IPS-18c (cell line): ENCODE measurements around the gene ARHGAP21.
"Not testable (repeated sequence)": the region's sequence is repeated elsewhere in the genome, so short reads cannot be mapped to it uniquely, and the experiment has no call there.

Source experiments
- H3K4me3 ChIP-seq: 2 replicates; pipeline ENCODE4 v1.7.0; 2013; ENCODE audit warnings: low read depth, mild to moderate bottlenecking, low read length, moderate library complexity; ENCODE audit not compliant: insufficient read depth
- H3K9me3 ChIP-seq: one replicate; pipeline ENCODE4 v1.6.1; 2013; ENCODE audit warnings: mild to moderate bottlenecking, low read length, moderate library complexity; ENCODE audit not compliant: control insufficient read depth, insufficient read depth

Gene ARHGAP21

GRCh38 chr10:24661376-24661775, 62.3 kb downstream of the ARHGAP21 start:
- Histone ChIP-seq H3K4me3 (no peak overlapping the region), H3K9me3 (no peaks in the 10 kb centered on the region)

- H3K9me3 ChIP-seq, H3K4me3 ChIP-seq: not testable (repeated sequence)
Measured at GRCh38 chr10:24658319-24658718, 65.4 kb downstream of the ARHGAP21 start.

- H3K4me3 ChIP-seq, H3K9me3 ChIP-seq: not testable (repeated sequence)
Measured at GRCh38 chr10:24656326-24656725, 67.4 kb downstream of the ARHGAP21 start.

- Histone ChIP-seq H3K9me3 (no peaks in the 10 kb centered on the region), H3K4me3 (no peak overlapping the region)
Measured at GRCh38 chr10:24652381-24652957, 71.2 kb downstream of the ARHGAP21 start.

GRCh38 chr10:24651923-24652322, 71.8 kb downstream of the ARHGAP21 start:
- H3K9me3 ChIP-seq: no peaks in the 10 kb centered on the region
- no peak overlapping the region for H3K4me3 ChIP-seq

- Histone ChIP-seq H3K9me3 (no peaks in the 10 kb centered on the region), H3K4me3 (no peak overlapping the region)
Measured at GRCh38 chr10:24650669-24651391, 72.9 kb downstream of the ARHGAP21 start.

- Histone ChIP-seq H3K9me3 (no peaks in the 10 kb centered on the region), H3K4me3 (no peak overlapping the region)
Measured at GRCh38 chr10:24645784-24646183, 77.9 kb downstream of the ARHGAP21 start.

GRCh38 chr10:24645022-24645421, 78.7 kb downstream of the ARHGAP21 start:
- no peak overlapping the region for H3K4me3 ChIP-seq
- no peaks in the 10 kb centered on the region for H3K9me3 ChIP-seq

- H3K9me3 ChIP-seq: no peaks in the 10 kb centered on the region
Measured at GRCh38 chr10:24643679-24644209, 79.9 kb downstream of the ARHGAP21 start.

GRCh38 chr10:24642921-24643678, 80.6 kb downstream of the ARHGAP21 start:
- Histone ChIP-seq H3K4me3 (no peak overlapping the region), H3K9me3 (no peaks in the 10 kb centered on the region)

More at GRCh38 chr10:24643679-24644209, 79.9 kb downstream of the ARHGAP21 start:
- H3K4me3 ChIP-seq: no peak overlapping the region

- no peaks in the 10 kb centered on the region for H3K9me3 ChIP-seq
- H3K4me3 ChIP-seq: no peak overlapping the region
Measured at GRCh38 chr10:24639124-24639523, 84.6 kb downstream of the ARHGAP21 start.

- Histone ChIP-seq H3K4me3 (no peak overlapping the region), H3K9me3 (no peaks in the 10 kb centered on the region)
Measured at GRCh38 chr10:24625778-24626177, 97.9 kb downstream of the ARHGAP21 start.

GRCh38 chr10:24623383-24623782, 100.3 kb downstream of the ARHGAP21 start:
- Histone ChIP-seq H3K9me3 (no peaks in the 10 kb centered on the region), H3K4me3 (no peak overlapping the region)

GRCh38 chr10:24622781-24623301, 100.8 kb downstream of the ARHGAP21 start:
- no peaks in the 10 kb centered on the region for H3K9me3 ChIP-seq
- H3K4me3 ChIP-seq: no peak overlapping the region

- not testable (repeated sequence) for H3K4me3 ChIP-seq, H3K9me3 ChIP-seq
Measured at GRCh38 chr10:24621035-24621795, 102.5 kb downstream of the ARHGAP21 start.

- not testable (repeated sequence) for H3K9me3 ChIP-seq, H3K4me3 ChIP-seq
Measured at GRCh38 chr10:24619994-24620310, 103.7 kb downstream of the ARHGAP21 start.

- not testable (repeated sequence) for H3K4me3 ChIP-seq, H3K9me3 ChIP-seq
Measured at GRCh38 chr10:24619291-24619993, 104.2 kb downstream of the ARHGAP21 start.
